Neuronal stem cell (in vitro differentiated cells): ENCODE data around the gene ZSWIM8.
A peak's percentile ranks its signal among the peaks of the same experiment; 100 is the strongest.

Experiments
- DNase-seq: peaks from one replicate; pipeline ENCODE4 v3.0.0-alpha.2; 2013; ENCODE audit warnings: low spot score
- H2AFZ ChIP-seq: one replicate; pipeline ENCODE4 v1.6.1; 2013; ENCODE audit warnings: mild to moderate bottlenecking, low read length, inconsistent platforms
- H2AK5ac ChIP-seq: 2 replicates; pipeline ENCODE4 v1.6.1; 2013; ENCODE audit warnings: low read depth, mild to moderate bottlenecking, inconsistent platforms, low read length, moderate library complexity, mixed read lengths
- H2BK120ac ChIP-seq: 2 replicates; pipeline ENCODE4 v1.6.1; 2013; ENCODE audit warnings: low read depth, mild to moderate bottlenecking, inconsistent platforms, low read length, moderate library complexity, mixed read lengths
- H2BK12ac ChIP-seq: one replicate; pipeline ENCODE4 v1.6.1; 2013; ENCODE audit warnings: low read length, inconsistent platforms
- H2BK15ac ChIP-seq: 2 replicates; pipeline ENCODE4 v1.6.1; 2013; ENCODE audit warnings: mild to moderate bottlenecking, low read length, inconsistent platforms, mixed read lengths
- H2BK5ac ChIP-seq: one replicate; pipeline ENCODE4 v1.6.1; 2013; ENCODE audit warnings: inconsistent platforms, mild to moderate bottlenecking, low read length, moderate library complexity
- H3K14ac ChIP-seq: one replicate; pipeline ENCODE4 v1.6.1; 2013; ENCODE audit warnings: low read length, inconsistent platforms
- H3K18ac ChIP-seq: 2 replicates; pipeline ENCODE4 v1.6.1; 2013; ENCODE audit warnings: low read length, inconsistent platforms
- H3K23ac ChIP-seq: 2 replicates; pipeline ENCODE4 v1.6.1; 2013; ENCODE audit warnings: low read depth, mild to moderate bottlenecking, mixed read lengths, low read length, inconsistent platforms; ENCODE audit not compliant: poor library complexity
- H3K27ac ChIP-seq: replicated peaks from 3 replicates; pipeline ENCODE4 v1.5.1; 2013; ENCODE audit warnings: low read length, inconsistent platforms
- H3K27me3 ChIP-seq, 3 experiments: 2 replicates each; pipeline ENCODE4 v1.6.1; 2013; ENCODE audit warnings: low read length in 3 of 3, mild to moderate bottlenecking in 2 of 3, inconsistent platforms in 1 of 3, low read depth in 1 of 3, mixed read lengths in 1 of 3, moderate library complexity in 1 of 3; ENCODE audit not compliant: control insufficient read depth in 3 of 3, insufficient read depth in 3 of 3
- H3K36me3 ChIP-seq, 2 donors: replicated peaks in 1 of 2; 2 replicates each; pipeline ENCODE4 v1.6.1; 2013; ENCODE audit warnings: low read length in 2 of 2; ENCODE audit not compliant: control insufficient read depth in 2 of 2, insufficient read depth in 2 of 2
- H3K4ac ChIP-seq: 2 replicates; pipeline ENCODE4 v1.6.1; 2013; ENCODE audit warnings: inconsistent platforms, mild to moderate bottlenecking, low read length, moderate library complexity
- H3K4me1 ChIP-seq, 2 donors: 1 replicate in 1 of 2; 2 replicates in 1 of 2; pipeline ENCODE4 v1.6.1; 2013; ENCODE audit warnings: low read length in 2 of 2, low read depth in 1 of 2; ENCODE audit not compliant: control insufficient read depth in 2 of 2, insufficient read depth in 1 of 2
- H3K4me2 ChIP-seq: one replicate; pipeline ENCODE4 v1.6.1; 2013; ENCODE audit warnings: mild to moderate bottlenecking, low read length, inconsistent platforms; ENCODE audit not compliant: insufficient read depth, poor library complexity, severe bottlenecking
- H3K4me3 ChIP-seq, 2 donors: 2 replicates each; pipeline ENCODE4 v1.5.1; 2013; ENCODE audit warnings: low read length in 2 of 2, mild to moderate bottlenecking in 2 of 2, inconsistent platforms in 1 of 2, moderate library complexity in 1 of 2
- H3K79me1 ChIP-seq: one replicate; pipeline ENCODE4 v1.6.1; 2013; ENCODE audit warnings: low read depth, mild to moderate bottlenecking, inconsistent platforms, low read length, moderate library complexity
- H3K9ac ChIP-seq: one replicate; pipeline ENCODE4 v1.6.1; 2013; ENCODE audit warnings: mild to moderate bottlenecking, low read depth, low read length, inconsistent platforms; ENCODE audit not compliant: poor library complexity
- H3K9me3 ChIP-seq, 2 donors: replicated peaks in 1 of 2; 2 replicates each; pipeline versions ENCODE3 to v1.6.1; 2013; ENCODE audit warnings: low read length in 2 of 2, mild to moderate bottlenecking in 2 of 2, inconsistent platforms in 1 of 2, low read depth in 1 of 2, mixed read lengths in 1 of 2, moderate library complexity in 1 of 2; ENCODE audit not compliant: control insufficient read depth in 2 of 2, insufficient read depth in 1 of 2
- H4K8ac ChIP-seq: one replicate; pipeline ENCODE4 v1.6.1; 2013; ENCODE audit warnings: low read depth, mild to moderate bottlenecking, inconsistent platforms, low read length, moderate library complexity
- H4K91ac ChIP-seq: one replicate; pipeline ENCODE4 v1.6.1; 2013; ENCODE audit warnings: low read length, low read depth, mild to moderate bottlenecking, inconsistent platforms; ENCODE audit not compliant: poor library complexity
- WGBS, 2 donors: extraction: QIAGEN DNeasy Blood & Tissue Kit; methylation state at CpG; one replicate each; pipeline ENCODE4 v1.1.7; 2013; ENCODE audit warnings: missing lambda C conversion rate in 2 of 2, mixed read lengths in 1 of 2; ENCODE audit not compliant: insufficient read length in 2 of 2, insufficient replicate concordance in 1 of 2; ENCODE audit errors: extremely low coverage in 2 of 2; 5-methylcytosine and 5-hydroxymethylcytosine counted together

Gene ZSWIM8

GRCh38 chr10:73806176-73806950 lies 21.0 kb downstream of the ZSWIM8 start:
- H3K4me2 ChIP-seq, result no peak overlapping the region
- H4K8ac ChIP-seq, result no peak overlapping the region
- no peaks in the 10 kb centered on the region for H3K27me3 ChIP-seq
- H3K9me3 ChIP-seq, result no peaks in the 10 kb centered on the region
- DNase-seq, result no peak
- H3K79me1 ChIP-seq, result no peaks in the 10 kb centered on the region
- no peak overlapping the region for H2BK5ac ChIP-seq
- no peak overlapping the region for H2BK12ac ChIP-seq
- no peak overlapping the region for H3K4me3 ChIP-seq
- no peak overlapping the region for H3K14ac ChIP-seq
- H2BK120ac ChIP-seq, result no peak overlapping the region
- no peak overlapping the region for H4K91ac ChIP-seq
- H3K4ac ChIP-seq, result no peak overlapping the region
- H3K18ac ChIP-seq, result no peak overlapping the region
- no peak overlapping the region for H3K9ac ChIP-seq
- H2AFZ ChIP-seq, result no peak overlapping the region
- H2AK5ac ChIP-seq, result no peak overlapping the region
- no CpG with 5 or more reads among the region's 14 CpGs for WGBS, 2 donors
- peaks cover 0 to 2% of the 10 kb centered on the region in 2 donors for H3K4me1 ChIP-seq
- H3K36me3 ChIP-seq, result peaks cover 43 to 83% of the 10 kb centered on the region in 2 donors
- H3K27ac ChIP-seq, result no peak overlapping the region
- H2BK15ac ChIP-seq, result no peak overlapping the region
- H3K23ac ChIP-seq, result no peak overlapping the region

GRCh38 chr10:73807471-73807870 lies 22.1 kb downstream of the ZSWIM8 start:
- H3K27ac ChIP-seq, result no peak overlapping the region
- no peaks in the 10 kb centered on the region for H3K79me1 ChIP-seq
- no peak overlapping the region for H2BK15ac ChIP-seq
- no peak overlapping the region for H3K4me3 ChIP-seq
- no CpG with 5 or more reads among the region's 14 CpGs for WGBS, 2 donors
- H2AFZ ChIP-seq, result no peak overlapping the region
- no peaks in the 10 kb centered on the region for H3K9me3 ChIP-seq
- no peak overlapping the region for H3K18ac ChIP-seq
- no peak overlapping the region for H2BK12ac ChIP-seq
- no peak overlapping the region for H2BK5ac ChIP-seq
- DNase-seq, result no peak
- no peak overlapping the region for H2BK120ac ChIP-seq
- H3K27me3 ChIP-seq, result no peaks in the 10 kb centered on the region
- H2AK5ac ChIP-seq, result no peak overlapping the region
- H3K4ac ChIP-seq, result no peak overlapping the region
- H3K23ac ChIP-seq, result no peak overlapping the region
- H3K9ac ChIP-seq, result no peak overlapping the region
- H4K91ac ChIP-seq, result no peak overlapping the region
- H3K4me1 ChIP-seq, result peaks cover 0 to 3% of the 10 kb centered on the region in 2 donors
- H4K8ac ChIP-seq, result no peak overlapping the region
- peaks cover 35 to 72% of the 10 kb centered on the region in 2 donors for H3K36me3 ChIP-seq
- no peak overlapping the region for H3K4me2 ChIP-seq
- H3K14ac ChIP-seq, result no peak overlapping the region

- Histone ChIP-seq H3K79me1 (no peaks in the 10 kb centered on the region), H3K4me1 (peaks cover 0 to 6% of the 10 kb centered on the region in 2 donors), H3K9me3 (no peaks in the 10 kb centered on the region), H3K18ac (no peak overlapping the region), H3K9ac (peak overlapping the region; percentile 2), H3K27me3 (no peaks in the 10 kb centered on the region), H2BK15ac (no peak overlapping the region), H3K36me3 (peaks cover 27 to 64% of the 10 kb centered on the region in 2 donors), H4K8ac (no peak overlapping the region), H2BK12ac (no peak overlapping the region), H3K4me3 (peak overlapping the region in 1 of 2 donors; percentile 16), H2AK5ac (no peak overlapping the region), H3K4me2 (no peak overlapping the region), H2AFZ (no peak overlapping the region), H3K14ac (no peak overlapping the region), H2BK120ac (no peak overlapping the region), H2BK5ac (no peak overlapping the region), H4K91ac (no peak overlapping the region), H3K4ac (no peak overlapping the region), H3K23ac (peak overlapping the region; percentile 34), H3K27ac (no peak overlapping the region)
- no CpG with 5 or more reads among the region's 16 CpGs for WGBS, 2 donors
- DNase-seq, result no peak
Measured at GRCh38 chr10:73808021-73808815, 22.8 kb downstream of the ZSWIM8 start.
